GM23338 (cell line): ENCODE data around the gene TTC17. TPM values are rescaled to one million over a fixed set of nuclear protein-coding genes. Genes with fewer than 3 reads are reported as not detected.

ENCODE experiments used
- ATAC-seq: fragments of 200-7000 bp; cut with Tn5 transposase; 3 replicates; pipeline ENCODE4 v1.9.1; 2020
- DNase-seq: peaks from one replicate; pipeline ENCODE4 v3.0.0-alpha.2; 2015; ENCODE audit warnings: low spot score
- H2AFZ ChIP-seq: fragments of 200-600 bp; sonication (generic); 2 replicates; pipeline ENCODE4 v1.8.0; 2016; ENCODE audit warnings: antibody characterized with exemption, mild to moderate bottlenecking, moderate library complexity
- H3F3A ChIP-seq: fragments of 200-600 bp; sonication (generic); replicated peaks from 2 replicates; pipeline ENCODE4 v1.8.0; 2017; ENCODE audit warnings: antibody characterized with exemption, mixed run types, low read depth
- H3K27ac ChIP-seq: fragments of 200-600 bp; sonication (generic); 2 replicates; pipeline ENCODE4 v1.6.1; 2016; ENCODE audit warnings: low read depth
- H3K27me3 ChIP-seq: fragments of 200-600 bp; sonication (generic); 2 replicates; pipeline ENCODE4 v1.8.0; 2016; ENCODE audit warnings: mild to moderate bottlenecking, mixed run types, moderate library complexity; ENCODE audit not compliant: insufficient read depth
- H3K36me3 ChIP-seq: fragments of 200-600 bp; sonication (generic); 2 replicates; pipeline ENCODE4 v1.8.0; 2016; ENCODE audit warnings: mild to moderate bottlenecking; ENCODE audit not compliant: insufficient read depth
- H3K4me1 ChIP-seq: fragments of 200-600 bp; sonication (generic); 2 replicates; pipeline ENCODE4 v1.8.0; 2016; ENCODE audit warnings: mild to moderate bottlenecking, moderate library complexity; ENCODE audit not compliant: insufficient read depth
- H3K4me2 ChIP-seq: fragments of 200-600 bp; sonication (generic); 2 replicates; pipeline ENCODE4 v1.7.1; 2017; ENCODE audit warnings: mixed run types
- H3K4me3 ChIP-seq: fragments of 200-600 bp; sonication (generic); 2 replicates; pipeline ENCODE4 v1.6.1; 2016; ENCODE audit warnings: mixed run types
- H3K79me2 ChIP-seq: fragments of 200-600 bp; sonication (generic); replicated peaks from 2 replicates; pipeline ENCODE4 v1.8.0; 2017; ENCODE audit warnings: mild to moderate bottlenecking; ENCODE audit not compliant: insufficient read depth
- H3K9me2 ChIP-seq: fragments of 200-600 bp; sonication (generic); 2 replicates; pipeline ENCODE4 v1.8.0; 2017; ENCODE audit not compliant: insufficient read depth
- H4K20me1 ChIP-seq: fragments of 200-600 bp; sonication (generic); replicated peaks from 2 replicates; pipeline ENCODE4 v1.8.0; 2017; ENCODE audit warnings: mild to moderate bottlenecking; ENCODE audit not compliant: insufficient read depth
- H3K27ac Mint-ChIP-seq: 2 replicates; pipeline ENCODE4 v1.8.0; 2020; ENCODE audit warnings: inconsistent platforms, mild to moderate bottlenecking, moderate library complexity, mixed read lengths
- H3K27me3 Mint-ChIP-seq: 3 replicates; pipeline ENCODE4 v1.8.0; 2022; ENCODE audit warnings: low read depth, mild to moderate bottlenecking, moderate library complexity, mixed read lengths, inconsistent platforms; ENCODE audit not compliant: insufficient read depth, poor library complexity
- H3K36me3 Mint-ChIP-seq: 3 replicates; pipeline ENCODE4 v1.8.0; 2021; ENCODE audit warnings: low read depth, mild to moderate bottlenecking, inconsistent platforms, moderate library complexity, mixed read lengths
- H3K4me1 Mint-ChIP-seq: 3 replicates; pipeline ENCODE4 v1.8.0; 2020; ENCODE audit warnings: mild to moderate bottlenecking, inconsistent platforms, mixed read lengths
- H3K4me3 Mint-ChIP-seq: 3 replicates; pipeline ENCODE4 v1.8.0; 2021; ENCODE audit warnings: moderate library complexity, mild to moderate bottlenecking, inconsistent platforms, mixed read lengths
- H3K9me3 Mint-ChIP-seq: 3 replicates; pipeline ENCODE4 v1.8.0; 2020; ENCODE audit warnings: moderate library complexity, mild to moderate bottlenecking, inconsistent platforms, mixed read lengths
- CREB1 ChIP-seq: fragments of 250-450 bp; sonication (Bioruptor Pico); IDR thresholded peaks from 2 replicates; pipeline ENCODE4 v1.5.0; 2020; ENCODE audit warnings: low read depth, mild to moderate bottlenecking, moderate library complexity
- CTCF ChIP-seq, 2 experiments: fragments of 200-600 bp in 1 of 2; sonication (generic) in 1 of 2; conservative IDR thresholded peaks; 2 replicates each; pipeline versions ENCODE4 v1.5.1 to v1.6.1; 2016 to 2017; ENCODE audit warnings: antibody characterized with exemption in 2 of 2, low read depth in 2 of 2, mild to moderate bottlenecking in 2 of 2, moderate library complexity in 1 of 2
- ETS1 ChIP-seq: IDR thresholded peaks from 2 replicates; pipeline ENCODE4 v1.6.1; 2016; ENCODE audit warnings: antibody characterized with exemption
- EZH2 ChIP-seq: fragments of 200-600 bp; sonication (generic); IDR thresholded peaks from one replicate; pipeline ENCODE4 v1.8.0; 2017; ENCODE audit warnings: antibody characterized with exemption, mild to moderate bottlenecking, low read depth; ENCODE audit not compliant: unreplicated experiment
- EZH2phosphoT487 ChIP-seq: fragments of 200-600 bp; sonication (generic); IDR thresholded peaks from one replicate; pipeline ENCODE4 v1.8.1; 2018; ENCODE audit warnings: antibody characterized with exemption; ENCODE audit not compliant: unreplicated experiment
- JUNB ChIP-seq: IDR thresholded peaks from one replicate; pipeline ENCODE4 v1.6.1; 2016; ENCODE audit warnings: antibody characterized with exemption; ENCODE audit not compliant: unreplicated experiment
- NANOG ChIP-seq: IDR thresholded peaks from 2 replicates; pipeline ENCODE4 v1.6.1; 2016; ENCODE audit warnings: antibody characterized with exemption, borderline replicate concordance
- POLR2AphosphoS5 ChIP-seq: IDR thresholded peaks from 2 replicates; pipeline ENCODE4 v1.6.1; 2016; ENCODE audit warnings: antibody characterized with exemption, low read depth
- REST ChIP-seq: IDR thresholded peaks from one replicate; pipeline ENCODE4 v1.6.1; 2018; ENCODE audit warnings: antibody characterized with exemption; ENCODE audit not compliant: unreplicated experiment
- STAT1 ChIP-seq: IDR thresholded peaks from one replicate; pipeline ENCODE4 v1.6.1; 2016; ENCODE audit warnings: antibody characterized with exemption; ENCODE audit not compliant: unreplicated experiment
- ZNF114 ChIP-seq: fragments of 250-450 bp; sonication (Bioruptor Pico); IDR thresholded peaks from 2 replicates; pipeline ENCODE4 v1.5.0; 2020; ENCODE audit warnings: mild to moderate bottlenecking, moderate library complexity
- ZNF331 ChIP-seq: fragments of 250-450 bp; sonication (Bioruptor Pico); IDR thresholded peaks from 2 replicates; pipeline ENCODE4 v1.5.0; 2020; ENCODE audit warnings: low read depth, mild to moderate bottlenecking, moderate library complexity
- polyA plus RNA-seq: library from polyadenylated mRNA; unstranded; fragments of >200 nt; fragmentation: Nextera tagmentation; extraction: Ambion mirVana; gene quantifications from 2 replicates; pipeline ENCODE4 v1.2.1, GENCODE V29; 2016
- total RNA-seq: library from RNA; depleted of rRNA; stranded (reverse); fragments of >200 nt; shearing (Covaris generic); gene quantifications from 2 replicates; pipeline ENCODE4 v1.2.3, GENCODE V29; 2014

TTC17 gene
- total and polyA plus RNA-seq, 2 experiments from 2014 or later: 59.3 to 87.9 TPM

GRCh38 chr11:43359422-43359818, 700 bp downstream of the TTC17 start (continued):
- TF ChIP-seq ETS1 (no peak), NANOG (no peak), JUNB (no peak), REST (no peak), EZH2 (no peak)

- H3K9me3 Mint-ChIP-seq: no peaks in the 10 kb centered on the region
- H3K4me1 Mint-ChIP-seq: peaks cover 20% of the 10 kb centered on the region
- H3K36me3 Mint-ChIP-seq: peaks cover 8% of the 10 kb centered on the region
- no peaks in the 10 kb centered on the region for H3F3A ChIP-seq
- peaks cover 11% of the 10 kb centered on the region for H4K20me1 ChIP-seq
- no peak overlapping the region for H2AFZ ChIP-seq
- peak overlapping the region; percentile 95 for H3K4me3 Mint-ChIP-seq
- H3K4me1 ChIP-seq: peaks cover 18% of the 10 kb centered on the region
- H3K36me3 ChIP-seq: no peaks in the 10 kb centered on the region
- peaks cover 65% of the 10 kb centered on the region for H3K79me2 ChIP-seq
- peaks cover 9% of the 10 kb centered on the region for H3K27me3 Mint-ChIP-seq
- no peaks in the 10 kb centered on the region for H3K27me3 ChIP-seq
- peak overlapping the region; percentile 95 for H3K4me3 ChIP-seq
- DNase-seq (no peak), ATAC-seq (no peak)
- no peak overlapping the region for H3K27ac ChIP-seq
- H3K4me2 ChIP-seq: peak overlapping the region; percentile 93
- no peak overlapping the region; the same call in 1 of the 2 replicates for H3K27ac Mint-ChIP-seq
- H3K9me2 ChIP-seq: no peaks in the 10 kb centered on the region
- no peak for TF ChIP-seq CREB1 (CRISPR knock-in tag)
- no peak for TF ChIP-seq JUNB
- no peak for TF ChIP-seq ETS1
- no peak for TF ChIP-seq NANOG
- no peak for TF ChIP-seq STAT1
- TF ChIP-seq ZNF331 (CRISPR knock-in tag): no peak
- no peak for TF ChIP-seq EZH2
- no peak for TF ChIP-seq CTCF (conservative IDR thresholded peaks at IDR 0.05; ENCODE audit: low read depth in 2 of 2)
- no peak for TF ChIP-seq EZH2phosphoT487
- TF ChIP-seq ZNF114 (CRISPR knock-in tag): no peak
- no peak for TF ChIP-seq POLR2AphosphoS5
- no peak for TF ChIP-seq REST
Observed at GRCh38 chr11:43360361-43361032, 1.8 kb downstream of the TTC17 start.
